K562 (cell line): ENCODE measurements around the gene PTPN13. TPM values are rescaled to one million over a fixed set of nuclear protein-coding genes. Genes with fewer than 3 reads are reported as not detected.

Experiments used
- ATAC-seq: fragments of 200-7000 bp; cut with Tn5 transposase; 3 replicates; pipeline ENCODE4 v1.9.1; 2020; ENCODE audit warnings: moderate library complexity
- BruUV-seq: library from RNA; stranded (reverse); fragments of 400-500 nt; replicated peaks from 2 replicates; lab custom pipeline; 2021; lab: Mats Ljungman, UMichigan
- CTCF ChIA-PET: fragments of 300-600 bp; formaldehyde crosslinking; extraction: SDS; loops from one replicate; lab custom pipeline; 2021; ENCODE audit warnings: low intra/inter-chr PET ratio; lab: Yijun Ruan, JAX
- POLR2A ChIA-PET: fragments of 300-600, 350-650 bp; sonication (Branson Sonifier 250); formaldehyde crosslinking; extraction: SDS; loops from one replicate; lab custom pipeline; 2021; ENCODE audit warnings: antibody characterized with exemption, inconsistent platforms; lab: Yijun Ruan, JAX
- DNase-seq, 4 experiments: peaks; one replicate each; pipeline versions ENCODE4 v3.0.0 to v3.0.0-alpha.2; 2011 to 2018; ENCODE audit warnings: low spot score in 3 of 4, mixed read lengths in 3 of 4; ENCODE audit errors: extremely low read depth in 1 of 4
- FAIRE-seq: peaks from 2 replicates; lab custom pipeline; 2011; peaks lifted over from hg19 to GRCh38; lab: Jason Lieb, UNC
- H2AFZ ChIP-seq: 2 replicates; pipeline ENCODE4 v1.6.0; 2011; ENCODE audit warnings: low read depth, low read length, control low read depth, inconsistent platforms
- H3K27ac ChIP-seq: fragments of 200-600 bp; 3 replicates; pipeline ENCODE4 v1.8.0; 2011; ENCODE audit warnings: low read depth, mild to moderate bottlenecking, control low read depth, inconsistent platforms, low read length, moderate library complexity, mixed read lengths; ENCODE audit errors: extremely low read depth
- H3K27me3 ChIP-seq, 2 experiments: fragments of 300-600 bp in 1 of 2; 2 replicates in 1 of 2; 3 replicates in 1 of 2; pipeline versions ENCODE4 v1.6.0 to v1.8.0; 2011; ENCODE audit warnings: inconsistent platforms in 2 of 2, low read length in 2 of 2, mild to moderate bottlenecking in 1 of 2, mixed read lengths in 1 of 2, moderate library complexity in 1 of 2; ENCODE audit not compliant: control insufficient read depth in 2 of 2, insufficient read depth in 2 of 2
- H3K36me3 ChIP-seq: fragments of 300-600 bp; 3 replicates; pipeline ENCODE4 v1.8.0; 2011; ENCODE audit warnings: mild to moderate bottlenecking, low read length, inconsistent platforms; ENCODE audit not compliant: control insufficient read depth, insufficient read depth
- H3K4me1 ChIP-seq, 2 experiments: fragments of 200-600 bp in 1 of 2; replicated peaks in 1 of 2; 2 replicates in 1 of 2; 3 replicates in 1 of 2; pipeline versions ENCODE4 v1.5.1 to v1.8.0; 2011; ENCODE audit warnings: inconsistent platforms in 2 of 2, low read length in 2 of 2, mild to moderate bottlenecking in 1 of 2, mixed read lengths in 1 of 2, moderate library complexity in 1 of 2; ENCODE audit not compliant: control insufficient read depth in 2 of 2, insufficient read depth in 2 of 2
- H3K4me2 ChIP-seq: 2 replicates; pipeline ENCODE4 v1.6.1; 2011; ENCODE audit warnings: low read length, control low read depth, inconsistent platforms, mixed read lengths; ENCODE audit not compliant: insufficient read depth
- H3K4me3 ChIP-seq: fragments of 200-600 bp; sonication (generic), shearing (Covaris generic); 2 replicates; pipeline ENCODE4 v1.5.1; 2016; ENCODE audit warnings: control low read depth, inconsistent platforms
- H3K79me2 ChIP-seq: fragments of 200-600 bp; 3 replicates; pipeline ENCODE4 v1.8.0; 2011; ENCODE audit warnings: low read length, inconsistent platforms; ENCODE audit not compliant: control insufficient read depth, insufficient read depth
- H3K9ac ChIP-seq, 2 experiments: 2 replicates each; pipeline versions ENCODE4 v1.6.0 to v1.6.1; 2011; ENCODE audit warnings: low read depth in 2 of 2, low read length in 2 of 2, control low read depth in 1 of 2, inconsistent platforms in 1 of 2, mild to moderate bottlenecking in 1 of 2, mixed read lengths in 1 of 2; ENCODE audit not compliant: insufficient read depth in 1 of 2
- H3K9me1 ChIP-seq: one replicate; pipeline ENCODE4 v1.6.0; 2011; ENCODE audit warnings: inconsistent platforms, mild to moderate bottlenecking, low read length, moderate library complexity; ENCODE audit not compliant: control insufficient read depth, insufficient read depth
- H3K9me3 ChIP-seq: replicated peaks from 2 replicates; pipeline ENCODE4 v1.5.1; 2011; ENCODE audit warnings: low read depth, low read length, inconsistent platforms; ENCODE audit not compliant: control insufficient read depth, insufficient read depth
- H4K20me1 ChIP-seq: replicated peaks from 2 replicates; pipeline ENCODE4 v1.6.1; 2011; ENCODE audit warnings: low read length, inconsistent platforms, mixed read lengths; ENCODE audit not compliant: control insufficient read depth, insufficient read depth
- ARID1B ChIP-seq: fragments of 450-650 bp; IDR thresholded peaks from 2 replicates; pipeline ENCODE4 v1.6.1; 2016; ENCODE audit warnings: antibody characterized with exemption, mild to moderate bottlenecking, inconsistent platforms
- ESRRA ChIP-seq: fragments of 450-650 bp; IDR thresholded peaks from 2 replicates; pipeline ENCODE4 v1.6.1; 2014; ENCODE audit warnings: low read depth, mild to moderate bottlenecking, moderate library complexity, borderline replicate concordance
- PHF21A ChIP-seq: fragments of 450-650 bp; IDR thresholded peaks from 2 replicates; pipeline ENCODE4 v1.6.1; 2017; ENCODE audit warnings: low read depth, borderline replicate concordance
- TFAM ChIP-seq: fragments of 250-450 bp; sonication (Bioruptor Pico); conservative IDR thresholded peaks from 2 replicates; pipeline ENCODE4 v1.5.0; 2021; ENCODE audit warnings: mild to moderate bottlenecking, moderate library complexity
- WGBS: fragments of 100-300 bp; shearing (Covaris generic); methylation state at CpG from one replicate; pipeline ENCODE4 v1.1.6; 2016; ENCODE audit warnings: low coverage, mixed read lengths; ENCODE audit not compliant: insufficient coverage; ENCODE audit errors: missing lambda C conversion rate; 5-methylcytosine and 5-hydroxymethylcytosine counted together
- in situ Hi-C: fragments of 300-500 bp; cut with MboI; formaldehyde crosslinking; loops from 4 replicates; pipeline ENCODE4 v1.15.0; 2018; ENCODE audit warnings: inconsistent platforms, mixed read lengths
- intact Hi-C: fragments of 100-400 bp; cut with micrococcal nuclease; formaldehyde crosslinking; loops from 2 replicates; pipeline ENCODE4 v1.14.2; 2022
- polyA plus RNA-seq, 8 experiments: library from polyadenylated mRNA; depleted of rRNA in 4 of 8; stranded (reverse) in 5 of 8; unstranded in 3 of 8; fragments of >200 nt; fragmentation: Nextera tagmentation in 2 of 8; fragmentation: Illumina TruSeq in 1 of 8; extraction: Ambion mirVana in 2 of 8; extraction: Trizol in 1 of 8; gene quantifications; 2 replicates each; pipeline versions ENCODE4 v1.2.1 to v1.2.3, GENCODE V29; 2011 to 2014; ENCODE audit warnings: inconsistent platforms in 1 of 8, missing spikeins in 1 of 8
- total RNA-seq, 7 experiments: library from RNA; depleted of rRNA in 6 of 7; stranded (reverse); fragments of >200 nt in 6 of 7; fragmentation: Illumina TruSeq in 2 of 7; extraction: Trizol in 2 of 7; gene quantifications; 2 replicates each; pipeline versions ENCODE4 v1.2.1 to v1.2.3, GENCODE V29; 2011 to 2021; ENCODE audit warnings: low replicate concordance in 1 of 7
- TF ChIP-seq, protein P1 (sequence below): fragments of 450-650 bp; IDR thresholded peaks from 2 replicates; pipeline ENCODE4 v1.6.1; 2018; ENCODE audit warnings: mild to moderate bottlenecking, low read depth; ENCODE audit not compliant: partially characterized antibody

The PTPN13 gene
- total and polyA plus RNA-seq, 9 of the 15 experiments (the other 6 are each of a cell fraction or from before 2014, with no cell fraction given) = 0.33 TPM; not detected in 8

DNA sequence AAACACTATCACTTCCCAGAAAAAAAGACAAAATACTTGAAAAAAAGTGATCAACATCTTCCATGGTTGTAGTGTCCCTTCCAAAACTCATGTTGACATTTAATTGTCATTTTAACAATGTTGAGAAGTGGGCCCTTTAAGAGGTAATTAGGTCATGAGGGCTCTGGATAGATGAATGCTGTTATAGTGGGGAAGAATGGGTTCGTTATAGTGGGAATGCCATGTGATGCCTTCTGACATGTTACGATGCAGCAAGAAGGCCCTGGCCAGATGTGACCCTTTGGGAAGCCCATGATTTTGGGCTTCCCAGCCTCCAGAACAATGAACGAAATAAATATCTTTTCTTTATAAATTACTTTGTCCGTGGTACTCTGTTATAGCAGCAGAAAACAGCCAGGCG, 259.1 kb downstream of the PTPN13 start:
- no peak for FAIRE-seq
- Histone ChIP-seq H3K9me3 (no peaks in the 10 kb centered on the region), H3K4me2 (no peak overlapping the region), H3K27ac (no peak overlapping the region), H3K27me3 (peaks cover 3 to 10% of the 10 kb centered on the region in 2 experiments; a peak in 4 of 5 replicates), H3K79me2 (no peaks in the 10 kb centered on the region), H2AFZ (no peak overlapping the region), H3K4me1 (no peaks in the 10 kb centered on the region), H3K36me3 (no peaks in the 10 kb centered on the region), H4K20me1 (no peaks in the 10 kb centered on the region), H3K4me3 (no peak overlapping the region), H3K9ac (no peak overlapping the region), H3K9me1 (peaks cover 2% of the 10 kb centered on the region)
- TF ChIP-seq, protein P1, sequence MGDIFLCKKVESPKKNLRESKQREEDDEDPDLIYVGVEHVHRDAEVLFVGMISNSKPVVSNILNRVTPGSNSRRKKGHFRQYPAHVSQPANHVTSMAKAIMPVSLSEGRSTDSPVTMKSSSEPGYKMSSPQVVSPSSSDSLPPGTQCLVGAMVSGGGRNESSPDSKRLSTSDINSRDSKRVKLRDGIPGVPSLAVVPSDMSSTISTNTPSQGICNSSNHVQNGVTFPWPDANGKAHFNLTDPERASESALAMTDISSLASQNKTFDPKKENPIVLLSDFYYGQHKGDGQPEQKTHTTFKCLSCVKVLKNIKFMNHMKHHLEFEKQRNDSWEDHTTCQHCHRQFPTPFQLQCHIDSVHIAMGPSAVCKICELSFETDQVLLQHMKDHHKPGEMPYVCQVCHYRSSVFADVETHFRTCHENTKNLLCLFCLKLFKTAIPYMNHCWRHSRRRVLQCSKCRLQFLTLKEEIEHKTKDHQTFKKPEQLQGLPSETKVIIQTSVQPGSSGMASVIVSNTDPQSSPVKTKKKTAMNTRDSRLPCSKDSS = no peak
- TF ChIP-seq ARID1B (no peak), TFAM (CRISPR knock-in tag) (no peak), ESRRA (no peak), PHF21A (no peak)
- ChIA-PET POLR2A (no interaction called here), CTCF (no interaction called here)
- no peak for DNase-seq
- intact Hi-C loops (no loop called here), in situ Hi-C loops (no loop called here)
- 2% methylated on average over 5 of the region's 5 CpGs for WGBS
- ATAC-seq = no peak
- BruUV-seq = no TSS peak
